ENCODE data around the gene CD48. TPM values are rescaled to one million over a fixed set of nuclear protein-coding genes. Genes with fewer than 3 reads are reported as not detected.
"Not testable (repeated sequence)": the region's sequence is repeated elsewhere in the genome, so short reads cannot be mapped to it uniquely, and the experiment has no call there.

The CD48 gene
- total RNA-seq, 8 experiments from 2014 or later = 0.05 to 1.3 (median 0.32) TPM; not detected in 4

DNA sequence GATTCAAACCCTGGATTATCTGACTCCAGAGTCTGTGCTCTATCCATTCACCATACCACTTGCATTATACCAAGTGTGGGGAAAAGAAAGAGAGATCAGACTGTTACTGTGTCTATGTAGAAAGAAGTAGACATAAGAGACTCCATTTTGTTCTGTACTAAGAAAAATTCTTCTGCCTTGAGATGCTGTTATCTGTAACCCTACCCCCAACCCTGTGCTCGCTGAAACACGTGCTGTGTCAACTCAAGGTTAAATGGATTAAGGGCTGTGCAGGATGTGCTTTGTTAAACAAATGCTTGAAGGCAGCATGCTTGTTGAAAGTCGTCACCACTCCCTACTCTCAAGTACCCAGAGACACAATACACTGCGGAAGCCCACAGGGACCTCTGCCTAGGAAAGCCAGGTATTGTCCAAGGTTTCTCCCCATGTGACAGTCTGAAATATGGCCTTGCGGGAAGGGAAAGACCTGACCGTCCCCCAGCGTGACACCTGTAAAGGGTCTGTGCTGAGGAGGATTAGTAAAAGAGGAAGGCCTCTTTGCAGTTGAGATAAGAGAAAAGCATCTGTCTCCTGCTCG lies 59.5 kb downstream of the CD48 start:
- WGBS, 10 experiments = 6 to 46% (median 22%) methylated on average over 2 to 7 of the region's 8 CpGs; no CpG with 5 or more reads in 2 of the 10 experiments
- in situ Hi-C loops (cut with MboI; ENCODE audit: low pct_unique_long_range_greater_than_20kb in 2 of 9, low sequenced_read_pairs in 9 of 9, unreplicated experiment in 9 of 9); ATAC-seq (replicated peaks in 6 of 8): not testable (repeated sequence)

DNA sequence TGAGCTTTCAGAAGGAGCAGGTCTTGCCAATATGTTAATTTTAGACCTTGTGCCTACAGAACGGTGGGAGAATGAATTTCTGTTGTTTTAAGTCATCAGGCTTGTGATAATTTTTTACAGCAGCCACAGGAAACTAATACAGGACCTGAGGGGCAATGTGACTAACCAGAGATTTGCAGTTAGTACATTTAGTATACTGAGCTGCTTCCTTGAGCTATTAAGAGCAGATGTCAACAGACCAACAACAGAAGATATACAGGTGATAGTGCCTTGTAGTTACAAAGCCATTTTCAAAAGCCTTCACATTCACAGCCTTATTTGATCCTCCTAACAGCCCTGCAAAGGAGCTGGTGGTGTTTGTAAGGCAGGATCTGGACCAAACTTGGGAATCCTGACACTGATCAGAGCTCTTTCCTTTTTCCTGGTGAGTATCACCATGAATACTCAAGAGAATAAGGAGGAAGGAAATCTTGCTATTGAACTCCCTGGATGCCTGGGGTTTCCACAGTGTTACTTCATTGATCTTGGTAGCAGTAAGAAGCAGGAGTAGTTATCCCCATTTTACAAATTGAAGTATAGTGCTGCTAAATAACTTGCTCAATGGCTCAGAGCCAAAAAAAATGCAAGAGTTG lies 60.1 kb downstream of the CD48 start:
- no peak overlapping the region for H3K27ac ChIP-seq
- H3K4me3 ChIP-seq = no peak overlapping the region
- peaks cover 7 to 10% of the 10 kb centered on the region in 2 donors for H3K4me1 ChIP-seq (replicated peaks in 1 of 2)
- WGBS, 10 experiments = 0 to 75% (median 10%) methylated on average over 1 of the region's 1 CpG; no CpG with 5 or more reads in 2 of the 10 experiments
- in situ Hi-C loops (cut with MboI; ENCODE audit: low pct_unique_long_range_greater_than_20kb in 2 of 9, low sequenced_read_pairs in 9 of 9, unreplicated experiment in 9 of 9) = no loop called here
- ATAC-seq (replicated peaks in 6 of 8) = no peak

More for the DNA sequence above, 59.5 kb downstream of the CD48 start:
- not testable (repeated sequence) for H3K27ac ChIP-seq, H3K4me3 ChIP-seq
- H3K4me1 ChIP-seq (replicated peaks in 1 of 2) = peaks cover 7 to 10% of the 10 kb centered on the region in 2 donors

DNA sequence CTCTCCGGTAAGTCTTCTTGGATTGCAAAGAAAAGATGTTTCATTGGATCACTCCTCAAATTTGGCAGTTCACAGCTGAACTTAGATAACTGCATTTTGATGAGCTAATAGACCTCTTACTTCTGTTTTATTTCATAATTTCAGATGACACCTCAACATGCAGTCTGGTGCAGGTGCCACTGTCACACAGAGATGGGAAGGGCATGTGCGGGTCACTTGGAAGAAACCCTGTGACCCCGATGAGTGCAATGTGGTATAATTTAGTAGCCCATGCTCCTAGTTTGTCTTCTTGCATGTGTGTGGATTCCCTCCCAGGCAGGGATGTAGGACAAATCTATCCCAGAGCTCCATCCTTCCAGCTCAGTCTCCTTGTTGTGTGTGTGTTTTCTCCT lies 64.3 kb downstream of the CD48 start:
- WGBS, 10 experiments = 0 to 100% (median 33%) methylated on average over 1 to 3 of the region's 3 CpGs; no CpG with 5 or more reads in 3 of the 10 experiments
- ATAC-seq (replicated peaks in 6 of 8) = no peak

DNA sequence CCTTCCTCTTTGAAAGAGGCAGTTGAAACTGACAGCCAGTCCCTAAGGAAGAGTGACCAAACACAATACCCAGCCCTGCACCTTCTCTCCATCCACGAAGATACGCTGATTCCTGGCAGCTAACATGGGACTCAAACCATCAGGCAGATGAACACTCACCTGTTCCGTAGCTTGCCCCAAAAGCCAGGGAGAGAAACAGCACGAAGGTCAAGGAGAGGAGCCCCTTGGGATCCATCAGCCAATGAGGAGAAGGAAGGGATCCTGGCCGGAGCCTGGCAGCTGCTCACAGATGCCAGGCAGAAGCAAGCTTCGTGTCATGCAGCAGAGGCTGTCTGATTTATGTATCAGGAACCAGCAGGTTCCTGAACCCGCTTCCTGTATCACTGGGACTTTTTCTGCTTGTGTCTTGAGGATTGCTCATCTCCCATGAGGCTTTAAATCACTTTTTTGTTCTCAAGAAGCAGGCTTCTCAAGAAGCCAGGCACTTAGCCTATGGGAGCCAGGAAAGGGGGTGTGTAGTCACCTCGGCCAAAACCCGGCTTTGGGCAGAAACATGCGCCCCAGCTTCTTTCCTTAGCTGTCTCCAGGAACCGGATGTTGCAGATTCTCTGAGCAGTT lies 64.8 kb downstream of the CD48 start, which contains the start of gene SLAMF1:
Gene SLAMF1, minus strand, starts transcription at position 334 of the 618 bp plus-strand sequence. Its CDS starts 99 bp downstream, at position 235.
- no peak within 1 kb of the TSS for H3K4me3 ChIP-seq
- H3K4me1 ChIP-seq (replicated peaks in 1 of 2) = peaks cover 0 to under 1% of the 10 kb centered on the region in 2 donors
- in situ Hi-C loops (cut with MboI; ENCODE audit: low pct_unique_long_range_greater_than_20kb in 2 of 9, low sequenced_read_pairs in 9 of 9, unreplicated experiment in 9 of 9) = no loop called here
- ATAC-seq (replicated peaks in 6 of 8) = peak in 3 of 8 experiments; percentile 50 to 67 (median 53)
- H3K27ac ChIP-seq = no peak within 1 kb of the TSS
- 0 to 100% (median 60%) methylated on average over 1 to 11 of the region's 11 CpGs; no CpG with 5 or more reads in 1 of the 10 experiments for WGBS, 10 experiments

More for the DNA sequence above, 64.3 kb downstream of the CD48 start:
- Histone ChIP-seq H3K27ac (no peak overlapping the region), H3K4me3 (no peak overlapping the region), H3K4me1 (replicated peaks in 1 of 2) (peaks cover 4 to 5% of the 10 kb centered on the region in 2 donors)
- in situ Hi-C loops (cut with MboI; ENCODE audit: low pct_unique_long_range_greater_than_20kb in 2 of 9, low sequenced_read_pairs in 9 of 9, unreplicated experiment in 9 of 9) = no loop called here

DNA sequence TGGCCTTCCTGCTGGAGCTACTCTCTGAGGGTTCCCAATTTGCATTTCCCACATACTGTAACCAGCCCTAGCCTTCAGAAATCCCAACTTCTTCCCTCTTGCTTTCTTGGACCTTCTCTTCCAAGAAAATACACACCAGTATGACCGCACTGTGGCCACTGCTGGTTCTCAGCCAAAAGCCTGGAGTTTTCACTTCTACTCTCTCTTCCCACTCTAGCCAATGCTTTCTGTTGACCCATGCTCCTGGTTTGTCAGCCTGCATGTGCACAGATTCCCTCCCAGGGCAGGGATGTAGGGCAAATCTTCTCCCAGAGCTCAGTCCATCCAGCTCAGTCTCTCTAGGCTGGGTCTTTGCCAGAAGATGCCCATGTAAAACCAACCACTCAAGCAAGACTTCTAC lies 65.4 kb downstream of the CD48 start:
- ATAC-seq (replicated peaks in 6 of 8) = no peak
- in situ Hi-C loops (cut with MboI; ENCODE audit: low pct_unique_long_range_greater_than_20kb in 2 of 9, low sequenced_read_pairs in 9 of 9, unreplicated experiment in 9 of 9) = no loop called here
- H3K4me1 ChIP-seq (replicated peaks in 1 of 2) = no peaks in the 10 kb centered on the region
- H3K27ac ChIP-seq = no peak overlapping the region
- 0 to 100% (median 66%) methylated on average over 1 of the region's 1 CpG; no CpG with 5 or more reads in 4 of the 10 experiments for WGBS, 10 experiments
- H3K4me3 ChIP-seq = no peak overlapping the region

DNA sequence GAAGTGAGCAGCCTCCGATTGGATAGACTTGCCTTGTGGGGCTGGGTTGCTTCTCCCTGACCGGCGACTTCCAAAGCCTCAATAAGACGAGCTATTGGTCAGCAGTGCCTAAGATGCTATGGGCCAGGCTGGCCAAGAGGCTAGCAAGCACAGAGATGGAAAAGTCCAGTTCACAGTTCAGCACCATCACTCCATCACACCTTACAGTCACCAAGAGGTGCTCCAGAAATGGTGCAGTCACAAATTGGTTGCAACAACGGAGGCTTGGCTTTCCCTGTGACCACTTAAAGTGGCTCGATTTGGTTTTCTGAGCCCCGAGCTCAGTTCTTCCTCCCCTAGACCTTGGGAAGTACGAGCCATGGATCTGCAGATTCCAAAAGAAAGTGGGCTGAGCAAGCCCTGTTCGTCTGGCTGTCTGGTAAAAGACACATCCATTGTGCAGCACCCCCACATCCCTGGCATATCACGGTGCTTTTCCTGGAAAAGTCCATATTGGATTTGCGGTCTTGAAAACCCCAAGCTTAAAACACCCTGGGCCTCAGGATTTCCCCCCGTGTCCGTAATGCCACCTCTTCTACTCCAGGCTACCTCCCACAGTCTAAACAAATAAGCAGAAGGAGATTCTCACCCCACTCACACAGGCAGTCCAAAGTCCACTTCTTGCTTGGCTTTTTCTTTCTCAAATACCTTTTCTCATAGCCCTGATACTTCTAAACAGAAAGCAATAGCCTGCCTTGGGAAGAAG lies 66.1 kb downstream of the CD48 start:
- no peaks in the 10 kb centered on the region for H3K4me1 ChIP-seq (replicated peaks in 1 of 2)
- WGBS, 10 experiments = 0 to 100% (median 72%) methylated on average over 1 to 12 of the region's 13 CpGs
- no peak overlapping the region for H3K27ac ChIP-seq
- no peak overlapping the region for H3K4me3 ChIP-seq
- in situ Hi-C loops (cut with MboI; ENCODE audit: low pct_unique_long_range_greater_than_20kb in 2 of 9, low sequenced_read_pairs in 9 of 9, unreplicated experiment in 9 of 9) = no loop called here
- no peak for ATAC-seq (replicated peaks in 6 of 8)

DNA sequence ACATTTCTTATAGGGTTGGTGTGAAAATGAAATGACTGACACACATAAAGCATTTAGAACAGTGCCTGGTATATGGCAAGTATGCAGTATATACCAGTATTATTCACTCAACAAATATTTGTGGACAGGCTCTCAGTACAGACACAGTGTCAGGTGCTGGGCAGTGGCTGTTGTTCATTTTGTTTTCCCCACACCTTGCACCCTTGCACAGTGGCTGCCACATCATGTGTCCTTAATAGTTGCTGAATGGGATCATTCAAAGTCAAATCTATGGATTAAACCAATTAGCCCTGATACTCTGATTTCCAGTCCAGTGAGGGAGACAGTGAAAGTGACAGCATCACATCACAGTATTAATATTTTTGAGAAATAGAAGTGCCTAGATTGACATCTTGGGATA lies 67.2 kb downstream of the CD48 start:
- H3K27ac ChIP-seq = no peak overlapping the region
- H3K4me3 ChIP-seq = no peak overlapping the region
- in situ Hi-C loops (cut with MboI; ENCODE audit: low pct_unique_long_range_greater_than_20kb in 2 of 9, low sequenced_read_pairs in 9 of 9, unreplicated experiment in 9 of 9) = no loop called here
- no peak for ATAC-seq (replicated peaks in 6 of 8)
- no peaks in the 10 kb centered on the region for H3K4me1 ChIP-seq (replicated peaks in 1 of 2)

DNA sequence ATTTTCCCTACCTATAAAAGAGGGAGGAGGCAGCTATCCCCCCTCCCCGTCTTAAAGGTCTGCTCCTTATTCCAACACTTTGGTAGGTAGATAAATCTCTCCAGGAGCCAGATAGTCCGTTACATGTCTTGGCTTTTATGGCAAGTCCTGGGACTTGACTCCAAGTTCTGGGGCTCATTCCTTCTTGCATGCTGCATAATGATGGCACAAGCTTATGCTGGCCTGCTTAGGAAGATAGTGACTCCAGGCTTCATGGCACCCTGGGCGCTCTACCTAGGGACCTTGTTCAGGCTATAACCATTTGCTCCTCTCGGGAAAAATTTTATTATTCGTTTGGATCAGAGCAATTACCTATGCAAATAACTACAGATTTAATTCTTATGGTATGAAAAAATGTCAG lies 68.5 kb downstream of the CD48 start:
- Histone ChIP-seq H3K27ac (no peak overlapping the region), H3K4me3 (no peak overlapping the region), H3K4me1 (replicated peaks in 1 of 2) (no peaks in the 10 kb centered on the region)
- WGBS, 10 experiments = 0 to 91% (median 73%) methylated on average over 2 to 5 of the region's 5 CpGs; no CpG with 5 or more reads in 1 of the 10 experiments
- in situ Hi-C loops (cut with MboI; ENCODE audit: low pct_unique_long_range_greater_than_20kb in 2 of 9, low sequenced_read_pairs in 9 of 9, unreplicated experiment in 9 of 9) = no loop called here
- ATAC-seq (replicated peaks in 6 of 8) = no peak

DNA sequence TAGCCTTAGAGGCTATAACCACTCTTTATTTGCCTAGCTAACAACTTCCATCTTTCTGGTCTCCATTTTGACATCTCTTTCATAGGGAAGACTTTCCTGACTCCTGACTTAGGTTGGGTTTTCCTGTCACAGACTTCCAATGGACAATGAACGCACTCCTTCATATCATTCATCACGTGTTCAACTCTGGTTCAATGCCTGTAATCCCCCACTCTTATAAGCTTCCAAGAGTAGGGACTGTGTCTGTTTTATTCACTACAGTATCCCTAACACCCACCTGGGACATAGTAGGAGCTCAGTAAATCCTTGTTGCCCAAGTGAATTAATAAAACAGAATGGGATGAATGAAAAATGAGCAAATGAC lies 69.4 kb downstream of the CD48 start:
- no peak for ATAC-seq (replicated peaks in 6 of 8)
- Histone ChIP-seq H3K4me3 (no peak overlapping the region), H3K4me1 (replicated peaks in 1 of 2) (no peaks in the 10 kb centered on the region), H3K27ac (no peak overlapping the region)
- WGBS, 10 experiments = 0 to 94% (median 76%) methylated on average over 1 to 2 of the region's 2 CpGs; no CpG with 5 or more reads in 2 of the 10 experiments
- in situ Hi-C loops (cut with MboI; ENCODE audit: low pct_unique_long_range_greater_than_20kb in 2 of 9, low sequenced_read_pairs in 9 of 9, unreplicated experiment in 9 of 9) = no loop called here

DNA sequence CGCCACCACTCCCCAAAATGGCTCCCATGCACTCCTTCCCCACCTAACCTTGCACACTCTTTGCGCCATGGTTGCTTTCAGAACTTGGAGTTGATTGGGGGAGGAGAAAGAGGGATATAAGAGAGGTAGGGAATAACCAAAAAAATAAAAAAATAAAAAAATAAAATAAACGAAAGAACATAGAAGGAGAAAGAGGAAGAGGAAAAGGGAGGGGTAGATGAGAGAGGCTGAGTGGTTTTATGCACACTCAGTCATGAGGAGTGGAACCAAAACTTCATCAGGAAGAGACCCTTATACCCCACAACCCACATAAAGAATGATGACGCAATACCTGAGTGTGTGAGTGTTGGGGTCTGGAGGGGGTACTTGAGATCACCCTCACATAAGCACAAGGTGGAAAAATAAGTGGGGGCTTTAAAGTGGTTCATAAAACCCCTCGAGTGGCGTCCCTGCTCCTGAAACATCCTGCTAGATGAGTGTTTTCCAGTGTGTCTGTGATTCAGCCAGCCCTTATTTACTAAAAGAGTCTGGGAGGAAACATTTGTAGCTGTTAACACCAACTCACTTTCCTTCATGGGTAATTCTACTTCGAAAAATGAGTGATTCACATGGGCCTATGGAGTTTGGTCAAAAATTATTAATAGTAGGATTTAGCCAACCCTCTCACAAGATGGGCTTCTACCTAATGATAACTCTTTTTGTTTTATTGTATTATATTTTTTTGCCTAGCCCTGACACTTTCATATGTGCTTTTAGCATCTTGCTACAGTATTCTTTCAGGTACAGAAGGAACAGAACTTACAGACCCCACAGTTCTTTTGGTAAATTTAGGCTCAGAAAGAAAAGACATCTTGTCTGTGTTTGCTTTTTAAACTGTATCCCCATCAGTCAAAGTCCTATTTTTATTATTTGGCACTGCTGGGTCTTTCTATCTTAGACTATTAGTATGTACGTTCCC lies 70.0 kb downstream of the CD48 start:
- H3K27ac ChIP-seq = no peak overlapping the region
- no peaks in the 10 kb centered on the region for H3K4me1 ChIP-seq (replicated peaks in 1 of 2)
- in situ Hi-C loops (cut with MboI; ENCODE audit: low pct_unique_long_range_greater_than_20kb in 2 of 9, low sequenced_read_pairs in 9 of 9, unreplicated experiment in 9 of 9) = no loop called here
- 3 to 99% (median 83%) methylated on average over 3 to 8 of the region's 8 CpGs for WGBS, 10 experiments
- H3K4me3 ChIP-seq = no peak overlapping the region
- ATAC-seq (replicated peaks in 6 of 8) = no peak

DNA sequence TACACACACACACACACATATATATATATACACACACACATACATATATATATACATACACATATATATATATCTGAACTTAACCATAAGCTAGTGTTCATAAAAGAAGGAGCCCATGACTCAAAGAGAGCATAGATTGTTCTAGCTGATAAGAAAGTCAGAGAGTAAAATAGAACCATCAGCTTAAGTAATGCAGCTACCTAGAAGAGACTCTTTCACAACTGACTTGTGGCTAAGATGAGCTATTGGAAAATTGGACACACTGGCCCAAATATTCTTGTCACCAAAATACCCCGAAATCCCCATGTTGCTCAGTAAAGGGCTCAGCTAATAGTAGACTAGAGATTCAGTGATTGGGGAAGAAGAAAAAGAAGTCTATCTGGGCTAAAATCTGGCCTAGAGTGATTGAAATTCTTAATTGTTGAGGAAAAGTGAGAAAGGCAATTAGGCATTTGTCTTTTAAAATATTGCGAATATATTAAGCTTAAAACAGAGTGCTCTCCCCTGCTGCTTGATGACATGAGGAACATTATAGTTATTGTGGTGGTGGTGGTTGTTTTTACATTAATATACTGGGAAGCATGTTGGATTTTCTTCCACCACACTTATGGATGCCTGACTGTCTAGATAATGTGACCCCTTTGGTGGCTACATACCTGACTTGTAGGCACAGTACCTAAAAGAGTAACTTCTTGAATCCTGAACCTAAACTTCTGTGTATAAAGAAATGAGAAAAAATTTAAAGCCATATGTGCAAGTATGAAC lies 71.1 kb downstream of the CD48 start:
- 17 to 95% (median 40%) methylated on average over 1 to 2 of the region's 2 CpGs; no CpG with 5 or more reads in 3 of the 10 experiments for WGBS, 10 experiments
- in situ Hi-C loops (cut with MboI; ENCODE audit: low pct_unique_long_range_greater_than_20kb in 2 of 9, low sequenced_read_pairs in 9 of 9, unreplicated experiment in 9 of 9) = no loop called here

GRCh38 chr1:160639652-160640051 lies 72.0 kb downstream of the CD48 start:
- Histone ChIP-seq H3K4me3 (no peak overlapping the region), H3K4me1 (replicated peaks in 1 of 2) (no peaks in the 10 kb centered on the region), H3K27ac (no peak overlapping the region)
- in situ Hi-C loops (cut with MboI; ENCODE audit: low pct_unique_long_range_greater_than_20kb in 2 of 9, low sequenced_read_pairs in 9 of 9, unreplicated experiment in 9 of 9) = no loop called here
- 8 to 97% (median 81%) methylated on average over 2 to 3 of the region's 3 CpGs; no CpG with 5 or more reads in 1 of the 10 experiments for WGBS, 10 experiments
- no peak for ATAC-seq (replicated peaks in 6 of 8)

More for the DNA sequence above, 71.1 kb downstream of the CD48 start:
- ATAC-seq (replicated peaks in 6 of 8) = no peak
- H3K27ac ChIP-seq = no peak overlapping the region
- H3K4me1 ChIP-seq (replicated peaks in 1 of 2) = no peaks in the 10 kb centered on the region
- H3K4me3 ChIP-seq = no peak overlapping the region

Data from motor neuron (in vitro differentiated cells).